Fibroblast of villous mesenchyme (primary cell): ENCODE data around the gene MLF1. TPM values are rescaled to one million over a fixed set of nuclear protein-coding genes. Genes with fewer than 3 reads are reported as not detected.

Experiments
- DNase-seq: peaks from one replicate; pipeline ENCODE4 v3.0.0-alpha.2; 2010; ENCODE audit warnings: low read depth
- H3K4me3 ChIP-seq: 2 replicates; pipeline ENCODE4 v1.5.1; 2011; ENCODE audit warnings: low read depth, mild to moderate bottlenecking, low read length
- CTCF ChIP-seq: IDR thresholded peaks from 2 replicates; pipeline ENCODE4 v1.5.1; 2012; ENCODE audit warnings: low read depth, mild to moderate bottlenecking, low read length; ENCODE audit not compliant: insufficient read depth
- total RNA-seq: library from RNA; depleted of rRNA; stranded (reverse); fragments of >200 nt; gene quantifications from 2 replicates; pipeline ENCODE4 v1.2.3, GENCODE V29; 2012

The MLF1 gene
- total RNA-seq, 1 donor: 8.2 TPM

- no peak for DNase-seq
- no peak overlapping the region for H3K4me3 ChIP-seq
- TF ChIP-seq CTCF: no peak
Observed at GRCh38 chr3:158625881-158626280, 54.9 kb downstream of the MLF1 start.

GRCh38 chr3:158631981-158632380, 61.0 kb downstream of the MLF1 start:
- H3K4me3 ChIP-seq: no peak overlapping the region
- TF ChIP-seq CTCF: no peak
- DNase-seq: no peak

- TF ChIP-seq CTCF: no peak
- DNase-seq: no peak
- H3K4me3 ChIP-seq: no peak overlapping the region
Observed at GRCh38 chr3:158640646-158641045, 69.7 kb downstream of the MLF1 start.

GRCh38 chr3:158642005-158642404, 71.0 kb downstream of the MLF1 start:
- no peak for TF ChIP-seq CTCF
- H3K4me3 ChIP-seq: no peak overlapping the region
- no peak for DNase-seq

- H3K4me3 ChIP-seq: no peak overlapping the region
- no peak for TF ChIP-seq CTCF
- DNase-seq: no peak
Observed at GRCh38 chr3:158642474-158643210, 71.6 kb downstream of the MLF1 start.

- peak; percentile 96 for DNase-seq
- peak; percentile 72 for TF ChIP-seq CTCF
- peak within 1 kb of the TSS; percentile 98 for H3K4me3 ChIP-seq
Observed at GRCh38 chr3:158644345-158644908, 73.4 kb downstream of the MLF1 start, which contains the start of gene GFM1. TSS of gene GFM1 (plus strand) at chr3:158644527. CDS start at chr3:158644635, 108 bp downstream.
